Suprapubic skin (tissue), 4 donors: ENCODE measurements around the gene ANK3. TPM values are rescaled to one million over a fixed set of nuclear protein-coding genes. Genes with fewer than 3 reads are reported as not detected.

Source experiments
- DNase-seq, 2 donors: peaks; one replicate each; pipeline ENCODE4 v3.0.0-alpha.2; 2019; ENCODE audit warnings: low spot score in 2 of 2
- H3K27ac ChIP-seq: fragments of 200-600 bp; sonication (generic); one replicate; pipeline ENCODE4 v1.5.1; 2019
- H3K27me3 ChIP-seq: fragments of 200-600 bp; sonication (generic); one replicate; pipeline ENCODE4 v1.5.1; 2019
- H3K36me3 ChIP-seq: fragments of 200-600 bp; sonication (generic); one replicate; pipeline ENCODE4 v1.5.1; 2019
- H3K4me1 ChIP-seq: fragments of 200-600 bp; sonication (generic); one replicate; pipeline ENCODE4 v1.5.1; 2019
- H3K4me3 ChIP-seq: fragments of 200-600 bp; sonication (generic); one replicate; pipeline ENCODE4 v1.5.1; 2019; ENCODE audit warnings: mild to moderate bottlenecking
- H3K9me3 ChIP-seq: fragments of 200-600 bp; sonication (generic); one replicate; pipeline ENCODE4 v1.5.1; 2019
- CTCF ChIP-seq, 2 donors: fragments of 200-600 bp in 1 of 2; fragments of 450-650 bp in 1 of 2; sonication (generic) in 1 of 2; IDR thresholded peaks; one replicate each; pipeline ENCODE4 v1.5.1; 2016 to 2019; ENCODE audit warnings: antibody characterized with exemption in 2 of 2, mild to moderate bottlenecking in 1 of 2, moderate library complexity in 1 of 2
- EP300 ChIP-seq: sonication (generic); formaldehyde crosslinking; IDR thresholded peaks from one replicate; pipeline ENCODE4 v1.6.1; 2017; ENCODE audit warnings: antibody characterized with exemption
- POLR2A ChIP-seq, 2 donors: fragments of 450-650 bp; IDR thresholded peaks; one replicate each; pipeline ENCODE4 v1.6.1; 2017; ENCODE audit warnings: antibody characterized with exemption in 2 of 2, mild to moderate bottlenecking in 2 of 2, moderate library complexity in 2 of 2
- POLR2AphosphoS5 ChIP-seq, 3 donors: sonication (generic); formaldehyde crosslinking; IDR thresholded peaks; one replicate each; pipeline ENCODE4 v1.6.1; 2017; ENCODE audit warnings: antibody characterized with exemption in 3 of 3
- whole genome bisulfite sequencing: methylation state at CpG from one replicate; pipeline ENCODE4 v1.1.5; 2018; 5-methylcytosine and 5-hydroxymethylcytosine counted together
- total RNA-seq, 4 donors: library from RNA; depleted of rRNA; stranded (reverse); fragments of >200 nt; gene quantifications; one replicate each; pipeline ENCODE4 v1.1.0, GENCODE V29; 2016

Gene ANK3
- total RNA-seq, 4 donors from 2014 or later: 89.1 to 191 (median 112) TPM

DNA sequence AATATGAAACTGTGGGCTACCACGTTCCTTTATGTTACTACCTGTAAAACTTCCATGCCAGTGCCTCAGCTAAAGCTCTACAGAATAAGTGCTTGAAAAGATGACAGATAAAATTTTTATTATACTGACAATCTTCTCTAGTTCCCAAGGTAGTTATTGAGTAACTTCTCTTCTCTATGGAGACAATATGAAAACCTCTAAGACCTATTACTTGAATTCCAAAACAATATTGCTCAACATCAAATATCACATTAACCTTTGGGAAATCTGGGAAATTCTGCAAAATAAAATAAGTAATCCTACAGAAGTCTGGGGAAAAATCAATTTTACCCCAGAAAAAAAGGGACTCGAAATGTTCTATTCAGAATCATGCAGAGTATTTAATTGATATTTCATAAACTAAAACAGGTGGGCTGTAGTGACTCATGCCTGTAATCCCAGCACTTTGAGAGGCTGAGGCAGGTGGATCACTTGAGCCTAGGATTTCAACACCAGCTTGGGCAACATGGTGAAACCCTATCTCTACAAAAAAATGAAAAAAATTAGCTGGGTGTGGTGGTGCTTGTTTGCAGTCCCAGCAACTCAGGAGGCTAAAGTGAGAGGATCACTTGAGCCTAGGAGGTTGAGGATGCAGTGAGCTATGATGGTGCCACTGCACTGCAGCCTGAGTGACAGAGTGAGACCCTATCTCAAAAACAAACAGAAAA is 23.8 kb upstream of the ANK3 start:
- WGBS: 80% methylated on average over 2 of the region's 2 CpGs
- H3K27me3 ChIP-seq: no peaks in the 10 kb centered on the region
- TF ChIP-seq POLR2A (IDR thresholded peaks at IDR 0.05) (no peak), POLR2AphosphoS5 (IDR thresholded peaks at IDR 0.05) (no peak), EP300 (no peak), CTCF (IDR thresholded peaks at IDR 0.05) (no peak)
- no peaks in the 10 kb centered on the region for H3K9me3 ChIP-seq
- H3K4me3 ChIP-seq: no peak overlapping the region
- H3K36me3 ChIP-seq: no peaks in the 10 kb centered on the region
- no peaks in the 10 kb centered on the region for H3K4me1 ChIP-seq
- no peak overlapping the region for H3K27ac ChIP-seq
- DNase-seq: no peak

- no peaks in the 10 kb centered on the region for H3K4me1 ChIP-seq
- no peak overlapping the region for H3K4me3 ChIP-seq
- WGBS: 92% methylated on average over 3 of the region's 3 CpGs
- no peaks in the 10 kb centered on the region for H3K9me3 ChIP-seq
- TF ChIP-seq CTCF (IDR thresholded peaks at IDR 0.05) (no peak), POLR2A (IDR thresholded peaks at IDR 0.05) (no peak), EP300 (no peak), POLR2AphosphoS5 (IDR thresholded peaks at IDR 0.05) (no peak)
- no peak overlapping the region for H3K27ac ChIP-seq
- no peak for DNase-seq
- no peaks in the 10 kb centered on the region for H3K36me3 ChIP-seq
- H3K27me3 ChIP-seq: no peaks in the 10 kb centered on the region
These were observed 21.3 kb upstream of the ANK3 start for GRCh38 chr10:60410970-60411369.

GRCh38 chr10:60409202-60409601 is 19.5 kb upstream of the ANK3 start:
- Histone ChIP-seq H3K4me1 (no peaks in the 10 kb centered on the region), H3K27ac (no peak overlapping the region), H3K36me3 (no peaks in the 10 kb centered on the region), H3K9me3 (no peaks in the 10 kb centered on the region), H3K27me3 (no peaks in the 10 kb centered on the region), H3K4me3 (no peak overlapping the region)
- TF ChIP-seq CTCF (IDR thresholded peaks at IDR 0.05) (no peak), POLR2AphosphoS5 (IDR thresholded peaks at IDR 0.05) (no peak), EP300 (no peak), POLR2A (IDR thresholded peaks at IDR 0.05) (no peak)
- 100% methylated on average over 2 of the region's 2 CpGs for WGBS
- DNase-seq: no peak

DNA sequence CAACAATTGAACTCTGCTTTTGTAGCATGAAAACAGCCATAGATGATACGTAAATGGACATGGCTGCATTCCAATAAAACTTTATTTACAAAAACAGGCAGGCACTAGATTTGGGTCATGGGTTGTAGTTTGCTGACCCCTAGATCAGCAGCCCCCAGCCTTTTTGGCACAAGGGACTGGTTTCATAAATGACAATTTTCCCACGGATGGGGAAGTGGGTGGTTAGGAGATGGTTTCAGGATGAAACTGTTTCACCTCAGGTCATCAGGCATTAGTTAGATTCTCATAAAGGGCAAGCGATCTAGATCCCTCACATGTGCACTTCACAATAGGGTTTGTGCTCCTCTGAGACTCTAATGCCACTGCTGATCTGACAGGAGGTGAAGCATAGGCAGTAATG is 16.5 kb upstream of the ANK3 start:
- Histone ChIP-seq H3K9me3 (no peaks in the 10 kb centered on the region), H3K4me3 (no peak overlapping the region), H3K36me3 (no peaks in the 10 kb centered on the region), H3K27ac (no peak overlapping the region), H3K27me3 (no peaks in the 10 kb centered on the region), H3K4me1 (no peaks in the 10 kb centered on the region)
- DNase-seq: no peak
- no peak for TF ChIP-seq CTCF (IDR thresholded peaks at IDR 0.05)
- TF ChIP-seq POLR2A (IDR thresholded peaks at IDR 0.05): no peak
- no peak for TF ChIP-seq POLR2AphosphoS5 (IDR thresholded peaks at IDR 0.05)
- no peak for TF ChIP-seq EP300
- 82% methylated on average over 3 of the region's 3 CpGs for WGBS

DNA sequence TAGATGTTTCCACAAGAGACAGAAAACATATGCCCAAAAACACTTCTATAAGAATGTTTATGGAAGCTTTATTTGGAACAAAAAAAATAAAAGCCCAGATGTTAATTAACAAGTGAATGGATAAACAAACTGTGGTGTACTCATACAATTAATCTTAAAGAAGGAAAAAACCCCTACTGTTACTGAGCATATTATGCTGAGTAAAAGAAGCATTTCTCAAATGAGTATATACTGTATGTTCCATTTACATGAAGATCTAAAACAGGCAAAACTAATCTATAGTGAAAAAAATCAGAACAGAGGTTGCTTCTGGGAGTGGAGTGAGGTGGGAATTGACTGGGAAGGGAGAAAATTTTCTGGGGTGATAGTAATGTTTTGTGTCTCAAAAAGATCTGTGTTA is 15.5 kb upstream of the ANK3 start:
- no peak for DNase-seq
- no peak for TF ChIP-seq CTCF (IDR thresholded peaks at IDR 0.05)
- TF ChIP-seq EP300: no peak
- no peak for TF ChIP-seq POLR2A (IDR thresholded peaks at IDR 0.05)
- no peak for TF ChIP-seq POLR2AphosphoS5 (IDR thresholded peaks at IDR 0.05)
- Histone ChIP-seq H3K9me3 (no peaks in the 10 kb centered on the region), H3K27me3 (no peaks in the 10 kb centered on the region), H3K4me1 (no peaks in the 10 kb centered on the region), H3K36me3 (no peaks in the 10 kb centered on the region), H3K4me3 (no peak overlapping the region), H3K27ac (no peak overlapping the region)
